PC-3 (cell line): Measurements from ENCODE around the gene GPS1. TPM values are rescaled to one million over a fixed set of nuclear protein-coding genes. Genes with fewer than 3 reads are reported as not detected.

Experiments used
- ATAC-seq: fragments of 200-7000 bp; cut with Tn5 transposase; 2 replicates; pipeline ENCODE4 v1.9.1; 2020; ENCODE audit warnings: mild to moderate bottlenecking, moderate library complexity
- BruUV-seq: library from RNA; stranded (reverse); fragments of 400-500 nt; replicated peaks from 2 replicates; lab custom pipeline; 2021; lab: Mats Ljungman, UMichigan
- CTCF ChIA-PET: fragments of 300-600 bp; sonication (Branson Sonifier 250); formaldehyde crosslinking; loops from one replicate; lab custom pipeline; 2022; ENCODE audit warnings: antibody characterized with exemption; lab: Charles Lee
- POLR2A ChIA-PET: fragments of 300-600 bp; sonication (Branson Sonifier 250); formaldehyde crosslinking; loops from one replicate; lab custom pipeline; 2022; ENCODE audit warnings: antibody characterized with exemption; ENCODE audit not compliant: unreplicated experiment; lab: Charles Lee
- DNase-seq: peaks from one replicate; pipeline ENCODE4 v3.0.0-alpha.2; 2015
- H2AFZ ChIP-seq: fragments of 300-600 bp; sonication (generic); 2 replicates; pipeline ENCODE4 v1.6.0; 2016; ENCODE audit warnings: antibody characterized with exemption, low read length
- H3F3A ChIP-seq: fragments of 300-600 bp; sonication (generic); one replicate; pipeline ENCODE4 v1.6.0; 2017; ENCODE audit warnings: antibody characterized with exemption, low read length, control low read depth, mild to moderate bottlenecking; ENCODE audit not compliant: unreplicated experiment
- H3K27ac ChIP-seq: fragments of 300-600 bp; sonication (generic); 2 replicates; pipeline ENCODE4 v1.5.1; 2016; ENCODE audit warnings: mild to moderate bottlenecking, low read length
- H3K27me3 ChIP-seq: fragments of 300-600 bp; sonication (generic); 2 replicates; pipeline ENCODE4 v1.6.1; 2016; ENCODE audit warnings: low read length, mixed read lengths
- H3K36me3 ChIP-seq: fragments of 300-600 bp; sonication (generic); 2 replicates; pipeline ENCODE4 v1.6.1; 2016; ENCODE audit warnings: low read depth, mixed run types, low read length, mixed read lengths
- H3K4me1 ChIP-seq: fragments of 300-600 bp; sonication (generic); 2 replicates; pipeline ENCODE4 v1.5.1; 2016; ENCODE audit warnings: low read length; ENCODE audit not compliant: insufficient read depth
- H3K4me2 ChIP-seq: fragments of 300-600 bp; sonication (generic); 2 replicates; pipeline ENCODE4 v1.6.0; 2016; ENCODE audit warnings: low read length
- H3K4me3 ChIP-seq: fragments of 300-600 bp; sonication (generic); 2 replicates; pipeline ENCODE4 v1.5.1; 2016; ENCODE audit warnings: mild to moderate bottlenecking, low read length, mixed read lengths
- H3K79me2 ChIP-seq: fragments of 300-600 bp; sonication (generic); 2 replicates; pipeline ENCODE4 v1.6.1; 2017; ENCODE audit warnings: low read length, mixed read lengths
- H3K9ac ChIP-seq: fragments of 300-600 bp; sonication (generic); 2 replicates; pipeline ENCODE4 v1.6.0; 2016; ENCODE audit warnings: mild to moderate bottlenecking, low read length
- H3K9me2 ChIP-seq: fragments of 300-600 bp; sonication (generic); replicated peaks from 2 replicates; pipeline ENCODE4 v1.6.1; 2016; ENCODE audit warnings: mixed run types, low read length, mixed read lengths
- H3K9me3 ChIP-seq: fragments of 300-600 bp; sonication (generic); 2 replicates; pipeline ENCODE4 v1.6.1; 2016; ENCODE audit warnings: low read length, mixed read lengths
- H4K20me1 ChIP-seq: fragments of 300-600 bp; sonication (generic); 2 replicates; pipeline ENCODE4 v1.6.1; 2016; ENCODE audit warnings: low read length, mixed read lengths
- EZH2 ChIP-seq: fragments of 300-600 bp; sonication (generic); IDR thresholded peaks from one replicate; pipeline ENCODE4 v1.6.1; 2017; ENCODE audit warnings: antibody characterized with exemption, mild to moderate bottlenecking, low read length; ENCODE audit not compliant: unreplicated experiment
- EZH2phosphoT487 ChIP-seq: fragments of 300-600 bp; sonication (generic); IDR thresholded peaks from 2 replicates; pipeline ENCODE4 v1.6.1; 2018; ENCODE audit warnings: mild to moderate bottlenecking, antibody characterized with exemption, low read length, borderline replicate concordance
- intact Hi-C: fragments of 100-400 bp; cut with micrococcal nuclease; formaldehyde crosslinking; loops from 2 replicates; pipeline ENCODE4 v1.9.0; 2023
- total RNA-seq: library from RNA; depleted of rRNA; stranded (reverse); fragments of >200 nt; gene quantifications from 2 replicates; pipeline ENCODE4 v1.2.3, GENCODE V29; 2014
- TF ChIP-seq, protein P1 (sequence below): fragments of 300-600 bp; sonication (generic); conservative IDR thresholded peaks from 2 replicates; pipeline ENCODE4 v1.5.1; 2017; ENCODE audit warnings: antibody characterized with exemption, low read depth, mild to moderate bottlenecking, low read length

The GPS1 gene
- total RNA-seq, 1 experiment from 2014 or later: 240 TPM

GRCh38 chr17:82100502-82101298 is 49.0 kb downstream of the GPS1 start:
- CTCF ChIA-PET: no interaction called here
- POLR2A ChIA-PET: no interaction called here
- Histone ChIP-seq H3K4me2 (no peak overlapping the region), H4K20me1 (peaks cover 15% of the 10 kb centered on the region), H3K36me3 (peaks cover 7% of the 10 kb centered on the region; the same call in 1 of the 2 replicates), H3K9ac (no peak overlapping the region), H3K4me3 (no peak overlapping the region), H3K79me2 (peaks cover 32% of the 10 kb centered on the region), H3K9me2 (no peaks in the 10 kb centered on the region), H3K27ac (no peak overlapping the region), H2AFZ (no peak overlapping the region), H3K9me3 (no peaks in the 10 kb centered on the region), H3F3A (no peaks in the 10 kb centered on the region), H3K27me3 (no peaks in the 10 kb centered on the region), H3K4me1 (peaks cover 32% of the 10 kb centered on the region)
- TF ChIP-seq EZH2phosphoT487 (no peak), EZH2 (no peak)
- TF ChIP-seq, protein P1, sequence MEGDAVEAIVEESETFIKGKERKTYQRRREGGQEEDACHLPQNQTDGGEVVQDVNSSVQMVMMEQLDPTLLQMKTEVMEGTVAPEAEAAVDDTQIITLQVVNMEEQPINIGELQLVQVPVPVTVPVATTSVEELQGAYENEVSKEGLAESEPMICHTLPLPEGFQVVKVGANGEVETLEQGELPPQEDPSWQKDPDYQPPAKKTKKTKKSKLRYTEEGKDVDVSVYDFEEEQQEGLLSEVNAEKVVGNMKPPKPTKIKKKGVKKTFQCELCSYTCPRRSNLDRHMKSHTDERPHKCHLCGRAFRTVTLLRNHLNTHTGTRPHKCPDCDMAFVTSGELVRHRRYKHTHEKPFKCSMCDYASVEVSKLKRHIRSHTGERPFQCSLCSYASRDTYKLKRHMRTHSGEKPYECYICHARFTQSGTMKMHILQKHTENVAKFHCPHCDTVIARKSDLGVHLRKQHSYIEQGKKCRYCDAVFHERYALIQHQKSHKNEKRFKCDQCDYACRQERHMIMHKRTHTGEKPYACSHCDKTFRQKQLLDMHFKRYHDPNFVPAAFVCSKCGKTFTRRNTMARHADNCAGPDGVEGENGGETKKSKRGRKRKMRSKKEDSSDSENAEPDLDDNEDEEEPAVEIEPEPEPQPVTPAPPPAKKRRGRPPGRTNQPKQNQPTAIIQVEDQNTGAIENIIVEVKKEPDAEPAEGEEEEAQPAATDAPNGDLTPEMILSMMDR: no peak
- DNase-seq: no peak
- BruUV-seq: no TSS peak
- intact Hi-C loops: no loop called here
- ATAC-seq: no peak

- TF ChIP-seq, protein P1: no peak
- TF ChIP-seq EZH2phosphoT487 (no peak), EZH2 (no peak)
- H3K9me3 ChIP-seq: no peaks in the 10 kb centered on the region
- peaks cover 9% of the 10 kb centered on the region for H4K20me1 ChIP-seq
- H3K79me2 ChIP-seq: peaks cover 26% of the 10 kb centered on the region
- no peaks in the 10 kb centered on the region for H3F3A ChIP-seq
- CTCF ChIA-PET: no interaction called here
- no peaks in the 10 kb centered on the region for H3K27me3 ChIP-seq
- H3K27ac ChIP-seq: no peak overlapping the region
- H3K36me3 ChIP-seq: peaks cover 1% of the 10 kb centered on the region; the same call in 1 of the 2 replicates
- H3K4me2 ChIP-seq: no peak overlapping the region
- DNase-seq: no peak
- BruUV-seq: no TSS peak
- no peak overlapping the region for H3K9ac ChIP-seq
- no peaks in the 10 kb centered on the region for H3K9me2 ChIP-seq
- POLR2A ChIA-PET: no interaction called here
- no peak overlapping the region for H2AFZ ChIP-seq
- no peak overlapping the region for H3K4me3 ChIP-seq
- intact Hi-C loops: no loop called here
- H3K4me1 ChIP-seq: peaks cover 32% of the 10 kb centered on the region
- no peak for ATAC-seq
Observed at GRCh38 chr17:82101301-82101715, 49.6 kb downstream of the GPS1 start.
